A673 (cell line): ENCODE measurements around the gene RELT. TPM values are rescaled to one million over a fixed set of nuclear protein-coding genes. Genes with fewer than 3 reads are reported as not detected.

Source experiments
- BruUV-seq: library from RNA; stranded (reverse); fragments of 400-500 nt; replicated peaks from 2 replicates; lab custom pipeline; 2021; lab: Mats Ljungman, UMichigan
- CTCF ChIA-PET: fragments of 300-600 bp; sonication (Branson Sonifier 250); formaldehyde crosslinking; loops from one replicate; lab custom pipeline; 2022; ENCODE audit warnings: antibody characterized with exemption; lab: Charles Lee
- POLR2A ChIA-PET: fragments of 300-600 bp; sonication (Branson Sonifier 250); formaldehyde crosslinking; loops from one replicate; lab custom pipeline; 2022; ENCODE audit warnings: antibody characterized with exemption; ENCODE audit not compliant: low non-redundant PET; lab: Charles Lee
- DNase-seq: peaks from one replicate; pipeline ENCODE4 v3.0.0-alpha.2; 2015; ENCODE audit warnings: low spot score
- H3K27ac ChIP-seq: fragments of 200-600 bp; sonication (generic); 2 replicates; pipeline ENCODE4 v1.5.1; 2016; ENCODE audit warnings: mixed run types, low read depth, mild to moderate bottlenecking, mixed read lengths, antibody characterized with exemption, low read length; ENCODE audit not compliant: poor library complexity, severe bottlenecking
- H3K27me3 ChIP-seq: fragments of 200-600 bp; sonication (generic); replicated peaks from 2 replicates; pipeline ENCODE4 v1.6.1; 2017; ENCODE audit warnings: mixed run types, low read depth, mild to moderate bottlenecking, mixed read lengths, antibody characterized with exemption, low read length; ENCODE audit not compliant: insufficient read depth, poor library complexity
- H3K36me3 ChIP-seq: fragments of 200-600 bp; sonication (generic); 2 replicates; pipeline ENCODE4 v1.6.1; 2016; ENCODE audit warnings: mixed run types, mild to moderate bottlenecking, mixed read lengths, antibody characterized with exemption, low read length; ENCODE audit not compliant: insufficient read depth, poor library complexity, severe bottlenecking
- H3K4me1 ChIP-seq: fragments of 200-600 bp; sonication (generic); 2 replicates; pipeline ENCODE4 v1.6.1; 2017; ENCODE audit warnings: mixed run types, mild to moderate bottlenecking, mixed read lengths, antibody characterized with exemption, low read length; ENCODE audit not compliant: insufficient read depth, poor library complexity, severe bottlenecking
- H3K4me3 ChIP-seq: fragments of 200-600 bp; sonication (generic); 2 replicates; pipeline ENCODE4 v1.5.1; 2016; ENCODE audit warnings: low read depth, mixed run types, mild to moderate bottlenecking, mixed read lengths, low read length; ENCODE audit not compliant: poor library complexity, severe bottlenecking
- H3K9me3 ChIP-seq: fragments of 200-600 bp; sonication (generic); 2 replicates; pipeline ENCODE4 v1.6.1; 2016; ENCODE audit warnings: mixed run types, low read depth, mild to moderate bottlenecking, mixed read lengths, antibody characterized with exemption, low read length; ENCODE audit not compliant: poor library complexity, severe bottlenecking
- CTCF ChIP-seq: fragments of 300-800, 200-600 bp; sonication (generic); conservative IDR thresholded peaks from 2 replicates; pipeline ENCODE4 v1.5.1; 2017; ENCODE audit warnings: low read depth, mild to moderate bottlenecking, antibody characterized with exemption, low read length, moderate library complexity, mixed read lengths
- EZH2 ChIP-seq: fragments of 200-600 bp; sonication (generic); IDR thresholded peaks from 2 replicates; pipeline ENCODE4 v1.6.1; 2017; ENCODE audit warnings: borderline replicate concordance, low read depth, mild to moderate bottlenecking, mixed read lengths, antibody characterized with exemption, low read length; ENCODE audit not compliant: poor library complexity, severe bottlenecking
- intact Hi-C: fragments of 100-400 bp; cut with micrococcal nuclease; formaldehyde crosslinking; loops from one replicate; pipeline ENCODE4 v1.10.0; 2022; ENCODE audit not compliant: unreplicated experiment
- total RNA-seq: library from RNA; stranded (reverse); gene quantifications from 2 replicates; pipeline ENCODE4 v1.2.3, GENCODE V29; 2021

The RELT gene
- total RNA-seq, 1 experiment from 2014 or later, result 20.9 TPM

DNA sequence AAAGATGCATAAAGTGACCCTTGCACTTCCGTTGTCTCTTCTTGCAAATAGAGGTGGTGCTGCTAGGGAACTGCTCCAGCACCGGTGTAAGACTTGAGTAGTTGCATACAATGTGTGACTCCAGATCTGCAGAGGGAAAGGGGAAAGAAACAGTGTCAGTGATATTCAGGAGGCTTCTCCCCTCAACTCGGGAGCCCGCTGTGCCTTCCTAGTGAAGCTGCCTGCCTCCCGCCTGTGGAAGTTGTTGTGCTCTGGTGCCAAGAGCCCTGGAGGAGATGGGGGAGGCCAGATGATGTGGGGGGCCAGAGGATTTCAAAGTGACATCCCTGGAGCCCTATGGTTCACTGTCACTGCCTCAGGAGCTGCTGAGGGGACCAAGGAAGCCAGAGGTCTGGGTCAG lies 30.4 kb downstream of the RELT start:
- Histone ChIP-seq H3K4me1 (no peaks in the 10 kb centered on the region), H3K27me3 (no peaks in the 10 kb centered on the region), H3K36me3 (peaks cover 6% of the 10 kb centered on the region), H3K27ac (no peak overlapping the region), H3K9me3 (no peaks in the 10 kb centered on the region), H3K4me3 (no peak overlapping the region)
- DNase-seq, result no peak
- intact Hi-C loops, result no loop called here
- TF ChIP-seq CTCF, result no peak
- TF ChIP-seq EZH2, result no peak
- BruUV-seq, result no TSS peak
- ChIA-PET CTCF (interaction anchor here (1.2 kb wide), 1 partner anchor 254 kb away, joined by 3 read pairs; no protein-coding TSS in a partner anchor), POLR2A (no interaction called here)

GRCh38 chr11:73409431-73409830 lies 33.2 kb downstream of the RELT start:
- TF ChIP-seq CTCF (no peak), EZH2 (no peak)
- no peak for DNase-seq
- Histone ChIP-seq H3K27ac (no peak overlapping the region), H3K36me3 (peaks cover 6% of the 10 kb centered on the region), H3K4me1 (peaks cover 10% of the 10 kb centered on the region), H3K27me3 (no peaks in the 10 kb centered on the region), H3K4me3 (no peak overlapping the region), H3K9me3 (no peaks in the 10 kb centered on the region)
- no TSS peak for BruUV-seq
- intact Hi-C loops, result no loop called here
- CTCF ChIA-PET, result no interaction called here
- POLR2A ChIA-PET, result no interaction called here

DNA sequence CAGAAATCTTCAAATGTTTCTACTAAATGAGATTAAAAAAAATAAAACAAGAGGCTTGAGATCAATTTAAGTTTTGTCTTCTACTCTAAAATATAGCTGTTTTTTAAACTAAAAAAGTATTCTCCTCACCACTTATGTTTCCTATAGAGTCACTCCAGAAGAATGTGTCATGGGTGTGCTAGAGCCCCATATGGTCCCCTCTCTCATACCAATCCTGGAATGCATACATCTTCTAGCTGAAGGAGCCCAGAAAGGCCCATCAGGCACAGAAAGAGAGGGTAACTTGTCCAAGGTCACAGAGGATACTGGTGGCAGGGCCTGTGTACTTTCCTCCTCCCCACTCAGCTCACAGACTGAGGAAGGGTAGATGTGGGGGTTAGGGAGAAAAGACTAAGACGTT lies 34.4 kb downstream of the RELT start:
- CTCF ChIA-PET, result interaction anchor here (1.2 kb wide), 1 partner anchor 59 kb away, joined by 3 read pairs; no protein-coding TSS in a partner anchor
- DNase-seq, result no peak
- BruUV-seq, result no TSS peak
- no peaks in the 10 kb centered on the region for H3K27me3 ChIP-seq
- intact Hi-C loops, result no loop called here
- POLR2A ChIA-PET, result no interaction called here
- H3K4me1 ChIP-seq, result peaks cover 10% of the 10 kb centered on the region
- no peak overlapping the region for H3K4me3 ChIP-seq
- TF ChIP-seq CTCF, result no peak
- TF ChIP-seq EZH2, result no peak
- H3K9me3 ChIP-seq, result no peaks in the 10 kb centered on the region
- peaks cover 6% of the 10 kb centered on the region for H3K36me3 ChIP-seq
- H3K27ac ChIP-seq, result no peak overlapping the region
